HG03159 (cell line): ENCODE results near the gene SRCIN1.
"Not testable (repeated sequence)": the region's sequence is repeated elsewhere in the genome, so short reads cannot be mapped to it uniquely, and the experiment has no call there.

Experiments
- ATAC-seq: cut with Tn5 transposase; IDR thresholded peaks from one replicate; pipeline ENCODE4 v1.9.1; 2021; ENCODE audit warnings: mild to moderate bottlenecking, moderate library complexity; ENCODE audit not compliant: unreplicated experiment

SRCIN1 gene

DNA sequence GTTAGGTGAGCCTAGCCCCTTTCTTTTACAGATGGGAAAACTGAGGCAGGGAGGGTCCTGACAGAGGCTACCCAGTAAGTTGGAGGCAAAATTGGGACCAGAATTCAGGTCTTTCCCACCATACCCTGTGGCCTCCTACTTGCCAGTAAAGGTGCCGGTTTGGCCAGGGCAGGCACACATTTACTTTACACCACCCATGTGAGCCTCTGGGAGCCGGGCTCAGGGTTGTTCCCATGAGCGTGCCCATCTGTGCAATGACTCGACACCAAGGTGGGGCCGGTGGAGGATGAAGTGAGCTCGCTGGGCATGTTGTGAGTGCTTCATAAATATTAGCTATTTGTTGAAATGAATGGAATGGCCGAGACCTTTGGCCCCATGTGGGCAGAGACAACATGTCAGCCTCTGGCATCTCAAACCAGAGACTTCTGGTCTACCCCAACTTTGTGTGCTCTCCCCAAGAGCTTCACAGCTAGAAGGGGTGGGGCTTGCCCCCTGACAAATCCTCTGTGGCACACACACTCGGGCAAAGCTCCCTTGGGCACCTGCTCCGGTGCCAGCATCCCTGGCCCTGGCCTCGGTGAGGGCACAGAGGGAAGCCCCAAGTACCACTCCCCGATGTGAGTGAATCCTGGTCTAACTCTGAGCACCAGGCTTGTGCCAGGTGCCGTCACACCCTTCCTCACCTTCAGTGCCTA, 60.1 kb downstream of the SRCIN1 start:
- ATAC-seq = no peak

DNA sequence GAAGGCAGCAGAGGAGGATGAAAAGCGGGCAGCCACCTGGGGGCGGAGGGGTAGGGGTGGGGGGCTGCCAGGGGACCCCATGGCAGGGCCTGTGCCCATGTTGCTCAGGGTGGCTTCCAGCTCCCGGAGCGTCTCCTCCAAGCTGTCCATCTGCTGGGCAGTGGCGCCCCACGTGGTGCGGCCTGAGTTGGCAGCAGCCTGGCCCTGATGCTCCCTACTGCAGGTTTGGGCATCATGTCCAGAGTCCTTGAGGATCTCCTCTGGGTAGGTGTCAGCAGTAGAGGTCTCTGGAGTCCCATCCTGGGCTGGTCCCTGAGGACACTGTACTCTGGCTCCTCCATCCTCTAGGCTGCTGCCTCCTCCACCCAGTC, 60.9 kb downstream of the SRCIN1 start:
- ATAC-seq = no peak

DNA sequence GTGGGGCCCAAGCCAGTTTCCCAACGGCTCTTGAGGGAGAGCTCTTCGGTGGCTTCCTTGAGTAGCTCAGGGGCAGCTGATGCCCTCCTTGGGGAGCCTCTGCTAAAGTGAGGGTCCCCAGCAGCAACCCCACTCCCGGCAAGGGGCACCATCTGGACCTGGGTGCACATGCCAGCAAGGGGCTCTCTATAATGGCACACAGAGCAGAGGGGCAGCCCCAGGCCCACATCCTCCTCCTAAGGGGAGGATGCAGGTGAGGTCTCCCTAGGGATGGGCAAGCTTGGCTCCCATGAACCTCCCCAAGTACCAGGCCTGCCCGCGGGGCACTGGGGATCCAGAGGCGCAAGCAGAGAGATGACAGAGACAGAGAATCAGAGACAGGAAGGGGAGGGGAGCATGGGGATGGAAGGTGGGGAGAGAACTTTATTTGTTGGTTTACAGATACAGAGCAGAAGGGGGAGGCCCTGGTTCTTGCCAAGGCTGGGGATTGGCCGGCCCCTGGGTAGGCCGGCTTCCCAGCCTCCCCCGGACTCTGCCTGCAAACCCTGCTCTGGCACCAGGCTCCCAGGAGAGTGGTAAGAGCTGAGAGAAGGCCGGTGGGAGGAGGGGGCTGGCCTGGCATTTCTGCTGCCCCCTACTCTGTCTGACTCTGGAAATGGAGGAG, 61.4 kb downstream of the SRCIN1 start:
- no peak for ATAC-seq

DNA sequence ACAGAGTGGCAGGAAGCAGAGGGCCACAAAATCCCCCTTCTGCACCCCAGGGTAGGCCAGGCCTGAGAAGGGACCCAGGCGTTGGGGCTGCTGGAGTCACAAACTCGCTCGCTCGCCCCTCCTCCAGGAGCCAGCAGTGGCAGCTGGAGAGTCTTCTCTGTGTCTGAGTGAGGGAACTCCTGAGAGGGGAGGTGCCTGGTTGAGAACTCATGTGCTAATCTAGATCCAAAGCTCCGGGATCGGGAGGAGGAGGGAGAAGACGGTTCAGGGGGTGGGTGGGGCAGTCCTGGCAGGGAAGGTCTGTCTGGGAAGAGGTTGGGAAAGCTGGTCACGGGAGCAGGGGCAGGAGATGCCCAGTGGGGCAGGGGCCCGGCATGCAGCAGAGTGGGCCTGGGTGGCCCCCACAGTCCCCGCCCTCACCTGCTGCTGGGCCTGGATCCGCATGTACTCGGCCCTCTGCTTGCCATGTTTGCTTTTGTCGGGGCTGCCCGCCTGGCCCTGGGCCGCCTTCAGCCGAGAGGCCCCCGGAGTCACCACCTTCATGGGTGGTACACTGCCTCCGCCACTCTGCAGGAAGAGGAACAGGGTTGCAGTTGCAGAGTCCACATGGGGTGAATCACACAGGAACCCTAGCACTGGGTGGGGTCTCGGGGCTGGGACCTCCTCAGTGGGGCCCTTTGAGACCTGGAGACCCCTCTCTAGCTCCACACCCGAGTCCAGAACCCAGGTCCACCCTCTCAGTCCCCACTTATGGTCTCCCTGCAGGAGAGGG, 62.2 kb downstream of the SRCIN1 start:
- ATAC-seq = no peak

DNA sequence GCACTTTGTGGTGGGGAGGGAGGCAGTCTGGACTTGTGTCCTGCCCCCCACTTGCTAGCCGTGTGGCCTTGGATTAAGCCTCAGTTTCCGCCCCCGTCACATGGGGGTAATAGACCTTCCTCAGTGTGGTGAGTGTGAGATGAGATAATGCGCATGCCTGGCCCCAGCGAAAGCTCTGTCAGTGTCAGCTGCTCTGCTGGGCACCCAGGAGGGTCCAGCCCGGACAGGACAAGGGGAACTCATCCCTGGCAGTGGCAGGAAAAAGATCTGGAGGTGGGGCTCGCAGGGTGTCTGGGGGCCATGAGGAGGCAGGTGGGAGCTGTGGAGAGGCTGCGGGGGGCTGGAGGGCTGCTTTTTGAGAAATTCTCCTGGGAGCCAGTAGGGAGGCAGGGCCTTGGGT, 63.5 kb downstream of the SRCIN1 start:
- ATAC-seq = no peak

DNA sequence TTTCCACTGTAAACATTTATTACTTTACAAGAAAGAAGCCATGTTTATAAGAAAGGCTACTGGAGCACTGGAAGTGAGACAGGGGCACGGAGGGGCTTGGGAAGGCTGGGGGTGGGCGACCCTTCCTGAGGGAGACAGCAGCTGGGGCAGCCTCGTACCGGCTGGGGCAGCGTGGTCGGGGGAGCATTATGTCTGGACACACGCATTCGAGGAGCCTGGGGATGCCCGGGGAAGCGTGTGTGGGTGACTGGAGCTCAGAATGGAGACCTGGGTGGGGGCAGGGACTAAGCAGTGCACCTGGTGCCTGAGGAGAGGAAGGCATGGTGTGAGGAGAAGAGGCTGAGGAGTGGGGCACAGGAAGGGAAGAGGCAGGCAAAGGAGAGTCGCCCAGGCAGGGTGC, 64.5 kb downstream of the SRCIN1 start:
- no peak for ATAC-seq

DNA sequence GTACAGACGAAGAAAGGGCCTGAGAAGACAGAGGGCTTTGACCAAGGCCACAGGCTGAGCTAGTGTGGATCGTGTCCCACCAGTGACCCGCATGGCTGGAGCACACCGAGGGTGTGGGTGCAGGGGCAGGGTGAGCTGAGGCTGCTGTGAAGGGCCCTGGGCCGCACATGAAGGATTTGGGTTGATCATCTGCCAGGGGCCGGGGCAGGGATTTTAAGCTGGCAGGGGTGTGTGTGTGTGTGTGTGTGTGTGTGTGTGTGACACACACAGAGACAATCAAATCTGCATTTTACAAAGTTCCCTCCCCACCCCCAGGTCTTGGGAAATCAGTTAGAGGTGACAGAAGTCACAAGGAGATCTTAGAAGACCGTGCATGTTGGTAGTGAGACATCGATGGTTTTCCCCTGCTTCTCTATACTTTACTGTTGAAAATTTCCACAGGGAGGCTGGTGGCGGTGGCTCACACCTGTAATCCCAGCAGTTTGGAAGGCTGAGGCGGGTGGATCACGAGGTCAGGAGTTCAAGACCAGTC, 65.2 kb downstream of the SRCIN1 start:
- ATAC-seq = no peak

DNA sequence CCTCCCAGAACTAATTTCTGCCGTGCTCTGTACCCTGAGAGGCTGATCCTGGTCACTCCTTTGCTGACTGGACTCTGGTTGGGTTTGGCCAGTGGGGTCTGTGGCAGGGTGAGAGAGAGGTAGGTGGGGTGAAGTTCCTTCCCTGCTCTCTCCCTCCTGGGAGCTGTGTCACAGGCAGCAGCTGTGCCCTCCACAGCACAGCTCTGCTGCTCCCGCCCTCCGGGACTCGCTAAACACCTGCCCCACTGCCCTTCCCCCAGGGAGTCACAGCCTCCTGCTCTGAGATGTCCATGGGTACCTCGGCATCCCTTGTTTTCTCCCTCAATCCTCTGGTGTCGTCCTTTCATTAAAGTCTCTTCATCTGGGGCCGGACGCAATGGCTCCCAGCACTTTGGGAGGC, 66.4 kb downstream of the SRCIN1 start:
- no peak for ATAC-seq

DNA sequence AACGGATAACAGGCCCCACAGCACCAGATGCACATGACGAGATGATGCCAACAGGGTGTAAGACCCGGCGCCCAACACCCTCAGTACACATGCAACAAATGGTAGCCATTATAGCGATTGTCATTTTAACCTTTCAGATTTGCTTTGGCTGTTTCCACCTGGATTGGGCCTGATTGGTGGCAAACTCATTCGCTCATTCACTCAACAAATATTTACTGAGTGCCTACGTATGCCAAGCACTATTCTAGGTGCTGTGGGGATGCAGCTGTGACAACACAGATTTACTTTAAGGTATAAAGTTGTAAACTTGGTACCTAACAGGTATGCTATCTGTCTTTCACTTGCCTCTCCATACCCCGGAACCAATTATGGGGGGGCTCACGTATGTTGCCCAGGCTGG, 66.8 kb downstream of the SRCIN1 start:
- no peak for ATAC-seq

DNA sequence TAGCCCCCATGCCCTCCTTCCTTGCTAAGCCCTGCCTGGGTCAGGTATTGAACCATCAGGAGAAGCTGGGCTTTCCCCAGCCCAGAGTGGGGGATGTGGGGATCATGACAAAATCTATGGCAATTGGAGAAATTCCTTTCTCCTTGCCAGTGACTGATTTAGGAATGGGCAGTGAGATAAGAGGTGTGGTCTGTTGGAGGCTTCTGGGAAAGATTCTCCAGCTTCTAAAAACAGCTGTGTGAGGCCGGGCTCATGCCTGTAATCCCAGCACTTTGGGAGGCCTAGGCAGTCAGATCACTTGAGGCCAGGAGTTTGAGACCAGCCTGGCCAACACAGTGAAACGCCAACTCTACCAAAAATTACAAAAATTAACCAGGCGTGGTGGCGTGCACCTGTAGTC, 69.1 kb downstream of the SRCIN1 start:
- no peak for ATAC-seq

DNA sequence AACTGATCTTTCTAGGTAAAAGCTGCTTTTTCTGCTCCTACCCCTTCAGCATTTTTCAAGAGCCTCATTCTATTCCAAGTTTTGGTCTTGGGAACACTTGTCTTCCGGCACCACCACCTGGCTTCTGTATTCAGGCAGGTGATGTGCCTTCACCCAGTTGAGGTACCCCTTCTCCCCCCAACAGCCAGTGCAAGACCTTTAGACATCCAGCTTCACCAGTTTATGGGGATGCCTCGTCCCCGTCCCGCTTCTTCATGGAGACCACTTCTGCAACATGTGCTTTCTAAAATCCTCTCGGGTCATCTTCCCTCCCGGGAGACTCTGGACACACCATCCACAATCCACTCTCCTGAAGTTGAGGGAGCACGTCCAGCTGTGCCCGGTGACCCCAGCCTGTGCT, 69.9 kb downstream of the SRCIN1 start:
- ATAC-seq = no peak

DNA sequence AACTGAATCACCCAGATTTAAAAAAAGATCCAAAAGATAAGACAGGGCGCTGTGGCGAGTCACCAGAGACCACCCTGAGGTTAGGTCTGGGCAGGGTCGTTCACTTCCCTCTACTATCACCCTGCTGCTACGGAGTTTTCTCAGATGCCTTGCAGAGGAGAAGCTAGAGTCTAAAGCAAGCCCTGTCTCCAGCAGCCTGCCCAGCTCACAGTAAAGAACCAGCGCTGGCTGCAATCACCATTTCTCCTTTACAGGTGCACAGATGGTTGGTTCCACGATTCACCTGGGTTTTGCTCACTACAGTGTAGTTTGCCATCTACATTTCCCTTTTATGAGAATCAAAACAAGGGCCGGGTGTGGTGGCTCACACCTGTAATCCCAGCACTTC, 71.3 kb downstream of the SRCIN1 start:
- no peak for ATAC-seq

DNA sequence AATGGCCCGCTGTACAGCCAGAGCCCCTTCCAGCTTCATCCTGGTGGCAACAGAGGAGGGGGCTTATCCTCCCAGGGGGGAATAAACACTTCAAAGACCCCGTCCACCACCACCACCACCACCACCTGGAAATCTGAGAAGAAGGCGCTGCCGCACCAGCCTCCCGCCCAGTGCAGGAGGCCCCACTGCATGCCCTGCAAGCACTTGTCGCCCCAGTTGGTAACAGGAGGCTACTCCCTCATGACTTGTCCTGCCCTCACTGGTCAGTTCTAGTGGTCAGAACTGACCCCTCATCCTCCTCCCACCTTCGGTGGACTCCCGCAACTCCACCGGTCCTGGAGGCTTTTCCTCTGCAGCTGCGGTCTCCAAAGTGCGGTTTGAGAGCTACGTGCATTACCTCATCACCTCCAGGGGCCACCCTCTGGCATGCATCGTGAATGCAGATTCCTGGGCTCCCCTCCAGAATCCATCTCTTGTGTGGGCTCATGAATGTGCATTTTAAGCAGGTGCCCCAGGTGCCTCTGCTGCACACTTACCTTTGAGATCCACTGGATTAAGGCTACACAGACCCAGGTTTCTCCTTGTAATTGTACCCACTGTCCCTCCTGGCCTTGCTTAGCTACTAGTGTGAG, 71.8 kb downstream of the SRCIN1 start:
- no peak for ATAC-seq

DNA sequence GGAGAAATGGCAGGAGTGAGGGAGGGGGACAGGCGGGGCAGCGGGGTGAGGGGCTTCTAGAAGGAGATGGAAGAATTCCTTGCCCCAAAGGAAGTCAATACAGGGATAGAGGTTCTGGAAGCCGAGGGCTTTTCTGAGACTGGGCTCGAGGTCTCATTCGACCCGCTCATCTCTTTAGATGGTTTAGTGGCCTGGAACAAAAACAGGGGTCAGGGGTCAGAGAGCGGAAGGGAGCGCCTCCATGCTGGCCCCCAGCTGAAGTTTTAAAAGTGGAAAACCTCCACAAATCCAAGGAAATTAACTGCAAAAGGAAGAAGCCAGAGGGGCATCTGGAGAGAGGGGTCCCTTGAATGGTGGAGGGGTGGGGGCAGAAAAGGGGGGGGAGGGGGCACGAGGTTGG, 72.5 kb downstream of the SRCIN1 start:
- ATAC-seq = no peak

DNA sequence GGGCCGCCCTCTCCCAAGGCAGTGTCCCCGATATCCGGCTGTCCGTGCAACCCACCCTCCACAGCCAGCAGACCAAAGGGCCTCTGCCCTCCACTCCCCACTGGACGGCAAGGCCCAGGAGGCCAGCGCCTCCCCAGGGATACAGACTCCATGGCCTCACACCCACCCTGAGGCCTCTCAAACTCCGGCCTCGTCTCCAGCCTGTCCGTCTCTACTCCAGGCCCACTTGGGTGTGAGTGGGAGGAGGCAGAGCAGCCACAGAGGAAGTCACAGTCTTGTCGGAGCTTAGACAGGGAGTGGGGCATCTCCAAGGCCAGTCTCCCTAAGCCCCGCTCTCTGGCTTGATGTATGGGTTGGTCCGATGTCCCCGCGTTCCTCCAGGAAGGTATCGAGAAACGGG, 73.3 kb downstream of the SRCIN1 start:
- no peak for ATAC-seq

DNA sequence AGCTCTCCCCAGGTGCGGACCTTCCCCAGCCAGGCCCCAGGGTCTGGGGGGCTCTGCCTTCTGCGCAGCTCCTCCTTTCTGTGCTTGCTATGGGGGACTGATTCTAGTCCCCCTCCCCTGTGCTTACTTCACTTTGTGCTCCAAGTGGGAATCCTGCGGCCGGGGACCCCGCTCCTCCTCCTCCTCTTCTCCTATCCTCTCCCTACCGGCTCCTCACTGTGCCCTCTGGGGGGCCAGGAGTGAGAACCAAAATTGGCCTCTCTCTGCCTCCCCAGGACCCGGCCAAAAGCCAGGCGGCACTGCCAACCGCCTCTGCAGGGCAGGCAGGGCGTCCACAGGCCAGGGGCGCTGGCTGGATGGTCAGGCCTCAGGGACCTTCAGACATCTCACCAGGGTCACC, 74.0 kb downstream of the SRCIN1 start:
- ATAC-seq = not testable (repeated sequence)

DNA sequence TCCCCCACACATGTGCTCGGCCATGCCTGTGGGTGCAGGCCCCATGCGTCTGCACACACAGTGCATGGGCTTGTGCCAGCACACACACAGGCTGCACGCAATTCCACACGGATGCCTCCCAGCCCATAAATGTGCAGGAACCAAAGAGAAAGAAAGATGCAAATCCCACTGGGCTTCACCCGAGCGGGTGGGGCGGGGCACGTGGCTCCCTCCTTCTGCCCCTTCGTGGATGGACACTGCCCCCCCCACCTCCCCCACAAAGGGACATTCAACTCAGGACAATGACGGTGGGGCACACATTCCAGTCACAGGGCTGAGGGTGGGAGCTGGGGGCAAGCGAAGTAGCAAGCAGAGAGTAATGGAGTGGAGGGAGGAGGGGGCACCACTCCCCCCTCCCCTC, 74.9 kb downstream of the SRCIN1 start:
- not testable (repeated sequence) for ATAC-seq

DNA sequence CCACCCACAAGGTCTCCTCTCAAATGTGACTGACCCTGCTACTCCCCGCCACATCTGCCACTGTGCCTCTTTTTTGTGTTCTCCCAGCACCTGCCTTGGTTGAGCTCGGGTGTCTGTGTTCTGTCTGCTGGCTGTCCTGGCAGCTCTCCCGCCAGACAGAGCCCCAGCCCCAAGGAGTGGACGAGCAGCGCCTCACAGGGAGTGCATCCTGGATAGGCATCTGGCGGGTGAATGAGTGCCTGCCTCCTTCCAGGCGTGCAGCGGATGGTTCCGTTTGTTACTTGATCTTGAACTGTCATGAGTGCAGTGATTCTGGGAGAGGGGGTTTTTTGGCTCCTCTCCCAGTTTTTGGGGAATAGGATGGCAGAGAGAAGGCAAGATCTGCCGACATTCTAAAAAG, 77.6 kb downstream of the SRCIN1 start:
- not testable (repeated sequence) for ATAC-seq

DNA sequence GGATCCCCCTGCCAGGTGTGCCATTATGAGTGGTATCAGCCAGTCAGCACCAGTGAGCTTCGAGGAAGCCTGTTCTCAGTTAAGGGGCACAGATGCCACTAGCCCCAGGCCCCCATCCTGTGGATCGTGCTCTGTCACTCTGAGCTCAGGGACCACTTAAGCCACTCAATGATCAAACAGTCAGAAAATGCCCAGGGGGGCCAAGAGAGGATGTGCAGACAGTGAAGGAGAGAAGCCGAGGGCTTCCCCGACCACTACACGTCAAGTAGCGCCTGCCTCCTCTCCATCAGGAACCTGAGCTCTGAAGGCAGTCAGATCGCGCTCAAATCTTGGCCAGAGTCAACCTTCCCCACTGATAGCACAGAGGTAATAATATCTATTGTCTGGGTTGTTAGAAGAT, 79.2 kb downstream of the SRCIN1 start:
- not testable (repeated sequence) for ATAC-seq

DNA sequence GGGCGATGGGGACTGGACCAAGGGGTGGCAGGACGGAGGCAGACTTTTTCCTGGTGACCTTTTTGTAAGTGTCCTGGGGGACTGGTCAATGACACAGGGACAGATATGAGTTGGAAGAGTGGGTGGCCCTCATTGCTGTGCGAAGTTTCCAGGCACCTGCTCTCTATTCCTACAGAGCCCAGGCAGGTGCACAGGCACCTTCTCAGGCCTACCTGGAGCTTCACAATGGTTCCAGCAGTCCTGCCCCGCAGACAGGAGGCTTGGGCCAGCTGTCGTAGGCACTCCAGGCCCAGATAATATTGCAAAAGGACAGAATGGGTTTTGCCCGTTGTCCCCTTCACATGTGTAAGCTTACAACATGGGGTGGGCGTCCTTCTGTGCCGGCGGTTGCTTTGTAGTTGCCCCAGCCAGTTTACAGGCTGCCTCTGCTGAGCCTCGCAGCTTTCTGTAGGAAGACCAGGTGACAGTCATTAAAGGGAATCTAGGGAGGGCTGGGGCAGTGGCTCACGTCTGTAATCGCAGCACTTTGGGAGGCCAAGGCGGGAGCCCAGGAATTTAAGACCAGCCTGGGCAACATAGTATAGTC, 93.2 kb downstream of the SRCIN1 start:
- no peak for ATAC-seq
